IPS-NIHi7 (cell line): Measurements from ENCODE around the gene UBR3.

Experiments
- DNase-seq: peaks from one replicate; pipeline ENCODE4 v3.0.0; 2012; ENCODE audit warnings: mixed read lengths; ENCODE audit errors: extremely low spot score

Gene UBR3

DNA sequence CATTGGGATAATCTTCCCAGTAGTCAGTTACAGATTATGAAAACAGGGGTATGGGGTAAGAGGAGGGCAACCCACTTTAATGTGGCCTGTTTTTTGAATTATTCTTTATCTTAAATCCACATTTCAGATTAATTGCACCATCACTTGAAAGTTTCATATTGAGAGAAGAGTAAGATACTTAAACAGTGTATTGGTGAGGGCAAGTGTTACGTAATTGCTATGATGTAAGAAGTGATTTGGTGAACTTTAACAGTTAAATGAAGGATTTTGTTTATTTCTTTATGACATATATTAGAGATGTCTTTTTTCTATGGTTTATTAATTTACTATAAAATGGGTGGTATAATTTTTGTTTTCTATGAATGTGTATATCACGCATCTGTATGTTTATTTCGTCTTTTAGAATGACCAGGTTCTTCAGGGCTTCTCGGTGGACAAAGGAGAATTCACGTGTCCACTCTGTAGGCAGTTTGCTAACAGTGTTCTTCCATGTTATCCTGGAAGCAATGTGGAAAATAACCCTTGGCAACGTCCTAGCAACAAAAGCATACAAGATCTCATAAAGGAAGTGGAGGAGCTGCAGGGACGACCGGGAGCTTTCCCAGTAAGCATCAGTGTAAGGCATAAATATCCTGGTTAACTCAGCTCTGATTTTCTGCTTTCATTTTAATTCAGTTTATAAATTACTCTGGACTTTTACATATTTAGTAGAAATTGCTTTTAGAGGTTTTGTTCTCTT lies 179.5 kb downstream of the UBR3 start:
- no peak for DNase-seq

DNA sequence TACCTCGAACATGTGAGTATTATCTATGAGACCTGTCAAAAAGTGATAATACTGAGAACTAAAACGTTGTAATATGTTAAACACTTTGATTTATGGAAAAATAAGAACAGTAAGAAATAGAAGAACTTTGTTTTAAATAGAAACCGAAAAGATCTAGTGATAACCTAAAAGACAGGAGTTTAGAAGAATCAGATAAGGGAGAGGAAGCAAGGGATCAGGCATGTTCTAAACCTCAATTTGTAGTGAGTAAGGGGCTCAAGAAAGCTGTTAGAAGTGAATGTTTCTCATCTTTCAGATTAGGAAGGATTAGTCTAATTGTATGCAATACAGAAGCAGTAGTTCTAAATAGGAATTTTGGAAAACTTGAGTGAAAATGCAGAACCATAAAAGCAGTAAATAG lies 182.0 kb downstream of the UBR3 start:
- DNase-seq: no peak

DNA sequence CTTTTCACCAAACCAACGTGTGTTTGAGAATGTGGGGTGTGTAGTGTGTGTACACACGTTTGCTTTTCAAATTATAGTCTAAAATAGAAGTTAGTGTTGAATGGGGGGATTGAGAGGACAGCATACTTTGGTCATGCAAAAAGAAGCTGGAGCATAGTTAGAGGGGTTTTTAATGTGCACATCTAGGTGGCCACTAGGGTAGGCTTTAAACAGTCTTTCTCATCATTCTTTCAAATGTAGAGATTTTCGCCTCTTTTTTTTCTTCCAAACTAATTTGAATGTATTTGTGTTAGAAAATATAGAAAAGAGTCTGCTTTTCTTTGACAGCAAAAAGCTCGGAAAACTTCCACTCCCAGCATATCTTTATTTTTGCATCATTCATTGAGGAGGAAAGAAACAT lies 185.5 kb downstream of the UBR3 start:
- DNase-seq: no peak

DNA sequence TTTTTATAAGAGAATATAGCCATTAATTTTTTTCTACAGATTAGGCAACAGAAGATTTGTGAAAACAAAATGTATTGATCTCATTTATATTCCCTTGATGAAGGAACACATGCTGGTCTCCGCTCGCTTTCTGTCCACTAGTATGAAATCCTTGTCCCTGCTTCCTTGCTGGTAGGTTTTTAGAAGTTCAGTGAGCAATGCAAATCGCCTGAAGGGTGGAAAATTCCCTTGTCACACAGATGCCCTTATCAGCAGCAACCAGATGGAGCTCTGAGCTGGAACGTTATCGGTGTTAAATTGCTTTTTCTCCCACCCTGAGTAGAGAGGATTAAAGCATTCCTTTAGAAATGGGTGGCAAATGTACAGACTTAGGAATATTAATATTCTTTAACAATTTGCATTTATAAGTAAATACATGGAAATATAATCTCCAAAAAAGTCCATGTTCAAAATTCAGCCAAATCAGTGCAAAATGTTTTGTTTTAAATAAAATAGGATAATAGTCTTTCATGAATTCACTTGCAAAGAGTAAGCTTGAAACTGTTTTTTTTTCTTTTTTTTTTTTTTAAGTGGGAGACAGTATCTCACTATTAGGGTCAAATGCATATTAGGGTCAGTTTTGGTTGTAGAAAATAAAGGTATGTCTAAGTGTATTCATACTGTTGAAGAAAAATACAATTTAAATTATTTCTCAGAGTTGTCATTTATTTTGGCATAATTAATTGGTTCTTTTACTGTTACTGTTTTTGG lies 186.7 kb downstream of the UBR3 start:
- DNase-seq: peak; percentile 36

DNA sequence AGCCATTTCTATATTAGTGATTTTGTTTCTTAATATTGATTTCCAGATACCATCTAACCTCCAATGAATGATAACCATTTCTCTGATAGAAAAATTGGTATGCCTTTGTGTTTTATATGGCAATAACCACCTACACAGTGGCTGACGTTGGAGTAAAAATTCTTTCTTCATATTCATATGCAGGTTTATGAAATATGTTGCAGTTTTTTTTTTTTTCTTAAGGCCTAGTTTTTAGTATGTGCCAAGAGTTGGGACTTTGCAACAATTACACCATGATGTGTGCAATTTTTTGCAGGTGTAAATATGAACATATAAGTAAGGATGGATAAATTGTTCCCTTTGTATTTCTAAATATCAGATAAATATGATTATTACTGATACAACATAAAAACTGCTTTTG lies 187.5 kb downstream of the UBR3 start:
- DNase-seq: no peak

DNA sequence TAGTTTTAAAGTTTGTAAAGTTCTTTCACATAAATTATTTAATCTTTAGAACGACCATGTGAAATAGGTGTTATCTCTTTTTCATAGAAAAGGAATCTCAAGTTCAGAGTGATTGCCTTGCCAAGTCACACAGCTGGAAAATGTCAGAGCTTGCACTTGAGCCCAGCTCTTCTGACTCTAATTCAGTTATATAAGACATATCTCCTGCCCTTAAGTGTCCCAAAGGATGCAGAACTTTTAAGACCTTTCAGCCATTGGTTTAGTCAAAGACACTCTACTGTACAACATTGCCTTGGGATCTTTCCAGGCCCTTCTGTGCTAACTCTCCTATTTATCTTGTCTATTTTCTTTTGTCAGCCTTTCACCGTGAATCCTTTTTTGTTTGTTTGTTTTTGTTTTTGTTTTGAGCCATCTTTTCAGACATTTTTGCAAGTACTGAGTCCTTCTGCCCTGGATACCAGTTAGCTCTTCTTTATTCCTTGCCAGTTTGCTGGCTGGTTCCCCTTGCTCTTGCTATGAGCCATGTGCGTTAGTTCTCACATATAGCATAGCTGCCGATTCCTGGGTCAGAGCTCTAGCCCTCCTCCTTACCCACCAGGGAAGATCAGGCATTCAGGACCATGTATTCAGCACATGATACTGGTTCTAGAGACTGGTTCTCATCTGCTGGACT lies 190.7 kb downstream of the UBR3 start:
- DNase-seq: no peak

DNA sequence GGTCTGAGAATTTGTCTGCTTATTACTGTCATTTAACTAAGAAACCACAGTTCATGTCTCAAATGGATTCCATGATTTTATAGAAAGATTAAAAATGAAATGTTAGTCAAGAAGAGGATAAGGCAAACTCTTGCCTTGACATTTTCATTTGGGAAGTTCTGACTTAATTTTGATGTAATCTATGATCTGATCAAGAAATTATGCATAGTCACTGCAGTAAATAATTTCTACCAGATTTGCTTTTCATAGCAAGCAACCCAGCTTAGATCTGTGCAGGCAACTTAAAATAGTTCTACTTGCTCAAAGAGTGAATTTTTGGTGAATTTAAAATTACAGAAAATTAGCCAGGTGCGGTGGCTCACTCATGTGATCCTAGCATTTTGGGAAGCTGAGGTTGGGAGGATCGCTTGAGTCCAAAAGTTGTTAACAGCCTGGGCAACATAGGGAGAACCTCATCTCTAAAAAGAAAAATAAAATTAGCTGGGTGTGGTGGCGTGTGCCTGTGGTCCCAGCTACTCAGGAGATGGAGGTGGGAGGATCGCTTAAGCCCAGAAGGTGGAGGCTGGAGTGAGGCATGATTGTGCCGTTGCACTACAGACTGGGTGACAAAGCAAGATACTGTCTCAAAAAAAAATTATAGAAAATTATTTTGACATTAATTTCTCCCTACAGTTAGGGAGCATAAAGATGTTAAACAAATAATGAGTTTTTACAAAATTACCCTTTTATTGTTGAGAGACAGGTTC lies 192.0 kb downstream of the UBR3 start:
- no peak for DNase-seq

DNA sequence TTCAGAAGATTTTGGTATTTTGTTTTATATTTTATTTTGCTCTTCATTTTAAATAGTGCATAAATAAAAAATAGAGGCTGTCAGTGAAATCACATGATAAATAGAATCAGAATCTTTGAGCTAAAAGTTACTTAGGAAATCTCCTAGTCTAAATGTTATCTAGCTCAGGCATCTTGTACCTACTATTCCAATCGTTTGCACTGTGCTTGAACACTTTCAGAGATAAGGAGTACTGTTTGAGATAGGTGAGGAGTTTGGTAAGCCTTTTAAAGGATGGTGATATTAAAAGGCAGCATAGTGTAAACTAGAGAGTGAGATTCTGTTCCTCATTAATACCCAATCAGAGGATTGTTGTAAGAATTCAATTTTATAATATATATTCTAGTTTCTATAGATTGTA lies 193.5 kb downstream of the UBR3 start:
- no peak for DNase-seq

DNA sequence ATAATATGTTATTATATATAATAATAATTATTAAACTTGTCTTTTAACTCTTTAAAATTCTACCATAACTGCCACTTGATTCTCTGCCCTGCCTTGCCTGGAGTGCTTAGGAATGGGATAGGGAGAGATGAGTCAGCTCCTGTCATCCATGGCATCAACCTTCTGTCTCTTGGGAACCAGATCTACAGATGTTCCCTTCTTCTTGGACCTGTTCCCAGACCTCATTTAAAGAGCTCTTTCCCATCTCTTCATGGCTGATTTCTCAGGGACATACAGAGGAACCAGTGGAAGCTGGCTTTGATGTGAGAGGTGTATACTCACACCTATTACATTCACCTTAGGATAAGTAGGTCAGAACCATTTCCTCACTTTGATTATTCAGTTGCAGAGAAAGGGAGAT lies 195.4 kb downstream of the UBR3 start:
- no peak for DNase-seq

DNA sequence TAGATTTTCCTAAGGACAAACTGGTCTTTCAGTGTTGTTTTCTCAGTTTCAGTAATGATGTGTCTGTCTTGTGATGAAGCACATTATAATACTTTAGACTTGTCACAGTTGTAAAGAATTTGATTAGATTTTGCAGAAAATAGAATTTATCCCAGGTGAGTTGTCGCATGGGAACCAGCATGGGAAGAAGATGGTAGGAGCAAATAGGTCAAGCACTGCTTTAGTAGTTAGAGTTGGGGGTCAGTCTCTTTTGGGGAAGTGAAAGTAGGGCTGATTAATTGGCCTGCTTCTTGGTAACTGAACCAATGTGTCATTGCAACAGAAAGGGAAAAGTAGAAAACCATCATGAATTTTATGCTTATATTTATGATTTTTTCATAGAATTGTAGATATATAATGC lies 197.5 kb downstream of the UBR3 start:
- no peak for DNase-seq

DNA sequence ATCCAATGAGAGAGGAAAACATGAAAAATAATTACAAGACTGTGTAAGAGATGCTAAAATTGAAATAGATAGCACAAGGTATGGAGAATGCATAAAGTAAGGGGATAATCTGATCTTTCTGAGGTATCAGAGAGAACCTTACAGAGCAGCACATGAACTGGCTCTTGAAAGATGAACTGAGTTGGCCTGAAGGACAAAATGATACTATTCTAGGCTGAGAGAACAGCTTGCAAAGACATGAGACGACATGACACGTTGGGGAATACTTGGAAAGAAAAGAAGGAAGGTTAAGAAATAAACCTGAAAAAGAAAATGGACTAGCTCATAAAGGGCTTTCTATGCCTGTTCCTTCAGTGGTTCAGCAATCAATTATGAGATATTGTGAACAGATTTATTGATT lies 198.0 kb downstream of the UBR3 start:
- no peak for DNase-seq

DNA sequence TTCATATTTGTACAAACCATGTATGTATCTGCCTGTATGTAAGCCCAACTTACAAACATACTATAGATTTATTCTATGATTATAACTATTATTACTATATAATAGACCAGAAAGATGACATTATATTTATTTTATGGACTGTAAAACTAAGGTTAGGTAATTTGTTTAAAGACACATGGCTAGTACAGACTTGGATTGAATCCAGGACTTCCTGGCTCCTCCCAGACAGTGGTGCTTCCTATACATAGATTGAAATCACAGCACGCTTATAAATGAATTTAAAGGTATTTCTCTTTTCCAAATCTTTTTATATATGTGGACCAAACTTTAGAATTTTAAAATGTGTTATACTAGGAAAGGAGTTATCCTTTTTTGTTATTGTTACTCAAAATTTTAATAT lies 199.1 kb downstream of the UBR3 start:
- DNase-seq: no peak

DNA sequence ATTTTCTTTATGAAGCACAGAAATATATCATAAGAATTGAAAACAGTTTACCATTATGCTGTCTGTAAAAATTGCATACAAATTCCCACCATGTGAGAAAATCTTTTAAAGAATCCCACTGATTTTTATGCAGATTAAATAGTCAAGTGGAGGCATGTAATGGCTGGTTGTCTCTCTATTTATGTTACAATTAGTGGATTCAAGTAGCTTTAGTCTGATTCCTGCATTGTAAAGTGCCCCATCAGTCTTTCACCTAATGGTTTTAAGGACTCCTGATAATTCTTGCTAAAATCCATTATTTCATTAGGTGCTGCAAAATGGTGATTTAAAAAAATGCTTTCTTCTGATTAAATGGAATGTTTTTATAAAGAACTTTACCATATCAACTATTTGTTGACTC lies 202.3 kb downstream of the UBR3 start:
- DNase-seq: no peak

DNA sequence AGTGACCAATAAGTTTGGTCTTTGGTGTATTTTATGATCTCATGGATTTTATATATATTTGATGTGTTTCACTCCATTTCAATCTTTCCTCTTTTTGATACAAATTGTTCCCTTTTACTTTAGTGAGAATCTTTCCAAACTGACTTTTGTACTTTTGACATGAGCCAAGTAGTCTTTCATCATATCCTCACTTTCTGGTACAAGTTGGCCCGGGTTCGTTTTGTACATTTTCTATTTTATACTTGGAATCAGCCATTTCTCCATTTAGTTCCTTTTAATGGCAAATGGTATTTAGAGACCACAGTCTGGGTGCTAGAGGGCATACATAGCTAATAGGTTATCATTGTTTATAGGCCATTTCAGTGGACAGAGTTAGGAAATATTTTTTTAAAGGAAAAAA lies 202.8 kb downstream of the UBR3 start:
- DNase-seq: no peak

DNA sequence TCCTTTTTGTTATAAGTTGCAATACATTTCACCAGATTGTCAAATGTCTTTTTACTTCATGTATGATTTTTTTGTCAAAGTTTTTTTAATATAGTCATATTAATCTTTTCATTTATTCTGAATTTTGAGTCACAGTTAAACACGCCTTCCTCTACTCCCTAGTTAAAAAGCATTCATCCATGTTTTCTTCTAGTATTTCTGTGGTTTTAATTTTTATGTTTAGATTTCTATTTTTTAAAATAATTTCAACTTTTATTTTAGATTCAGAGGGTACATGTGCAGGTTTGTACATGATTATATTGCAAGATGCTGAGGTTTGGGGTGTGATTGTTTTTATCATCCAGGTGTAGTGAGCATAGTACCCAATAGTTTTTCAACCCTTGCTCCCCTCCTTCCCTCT lies 204.0 kb downstream of the UBR3 start:
- DNase-seq: no peak

DNA sequence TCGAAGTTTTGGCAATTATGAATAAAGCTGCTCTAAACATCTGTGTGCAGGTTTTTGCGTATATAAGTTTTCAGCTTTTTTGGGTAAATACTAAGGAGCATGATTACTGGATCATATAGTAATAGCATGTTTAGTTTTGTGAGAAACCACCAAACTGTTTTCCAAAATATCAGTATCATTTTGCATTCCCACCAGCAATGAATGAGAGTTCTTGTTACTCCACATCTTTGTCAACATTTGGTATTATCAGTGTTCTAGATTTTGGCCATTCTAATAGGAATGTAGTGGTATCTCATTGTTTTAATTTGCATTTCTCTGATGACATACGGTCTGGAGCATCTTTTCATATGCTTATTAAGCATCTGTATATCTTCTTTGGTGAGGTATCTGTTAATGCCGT lies 207.3 kb downstream of the UBR3 start:
- no peak for DNase-seq

DNA sequence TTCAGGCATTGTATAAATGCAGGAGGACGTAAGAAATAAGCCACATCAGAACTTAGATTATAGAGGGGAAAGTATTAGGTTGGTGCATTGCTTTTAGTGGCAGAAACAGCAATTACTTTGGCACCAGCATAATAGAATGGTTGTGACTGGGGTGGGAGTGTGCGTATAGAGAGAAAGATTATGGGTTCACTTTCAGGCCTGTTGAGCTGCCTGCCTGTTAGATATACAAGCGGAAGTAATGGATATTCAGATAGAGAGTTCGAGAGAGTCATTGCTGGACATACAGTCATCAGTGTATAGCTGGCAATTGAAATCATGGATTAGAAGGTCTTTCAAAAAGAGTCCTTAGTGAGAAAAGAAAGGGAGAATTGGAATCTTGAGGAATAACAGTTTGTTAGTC lies 211.5 kb downstream of the UBR3 start:
- DNase-seq: no peak

DNA sequence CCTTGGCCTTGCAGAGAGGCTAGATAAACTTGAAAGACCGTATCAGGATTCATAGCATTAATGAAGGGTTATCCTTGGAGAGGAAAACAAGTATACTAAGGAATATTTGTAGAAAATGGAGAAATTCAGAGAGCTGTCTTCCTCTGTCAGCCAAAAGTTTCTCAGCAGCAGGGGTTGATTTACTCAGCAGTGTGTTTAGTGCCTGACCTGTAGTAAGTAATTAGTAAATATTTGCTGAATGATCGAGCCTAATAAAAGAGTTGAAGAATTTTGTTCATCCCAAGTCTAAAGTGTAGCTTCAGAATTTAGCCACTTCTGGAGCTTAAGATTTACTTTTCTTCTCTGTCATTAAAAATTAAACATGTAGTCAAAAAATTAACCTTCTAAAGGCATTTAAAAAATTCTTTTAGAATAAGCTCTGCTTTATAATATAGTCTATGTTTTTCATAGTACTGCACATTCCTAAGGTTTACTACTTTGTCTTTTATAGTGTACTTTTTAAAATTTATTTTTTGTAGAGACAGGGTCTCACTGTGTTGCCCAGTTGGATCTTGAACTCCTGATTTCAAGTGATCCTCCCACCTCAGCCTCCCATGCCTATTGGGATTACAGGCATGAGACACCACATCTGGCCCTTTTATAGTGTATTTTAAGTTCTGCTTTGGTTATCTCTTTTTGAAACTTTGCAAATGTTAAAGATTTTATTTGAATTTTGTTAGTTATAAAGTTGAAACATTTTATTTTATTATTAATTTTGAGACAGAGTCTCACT lies 212.3 kb downstream of the UBR3 start:
- no peak for DNase-seq

DNA sequence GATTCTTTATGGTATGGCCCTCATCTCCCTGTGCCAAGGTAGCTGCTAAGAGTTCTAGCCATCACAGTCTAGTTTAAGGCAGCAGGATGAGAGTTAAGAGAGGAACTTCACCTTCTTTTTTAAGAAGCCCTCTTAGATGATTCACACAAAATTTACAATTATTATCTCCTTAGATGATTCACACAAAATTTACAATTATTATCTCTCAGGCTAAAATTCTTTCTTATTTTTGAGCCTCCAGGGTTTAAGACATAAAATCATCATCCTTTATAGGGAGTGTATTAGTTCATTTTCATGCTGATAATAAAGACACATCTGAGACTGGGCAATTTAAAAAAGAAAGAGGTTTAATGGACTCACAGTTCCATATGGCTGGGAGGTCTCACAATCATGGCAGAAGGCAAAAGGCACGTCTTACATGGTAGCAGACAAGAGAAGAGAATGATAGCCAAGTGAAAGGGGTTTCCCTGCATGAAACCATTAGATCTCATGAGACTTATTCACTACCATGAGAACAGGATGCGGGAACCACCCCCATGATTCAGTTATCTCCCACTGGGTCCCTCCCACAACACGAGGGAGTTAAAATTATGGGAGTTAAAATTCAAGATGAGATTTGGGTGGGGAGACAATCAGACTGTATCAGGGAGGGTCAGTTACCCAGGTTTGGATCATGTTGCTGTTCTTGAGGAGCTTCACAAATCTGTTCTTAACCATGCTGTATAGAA lies 217.7 kb downstream of the UBR3 start:
- DNase-seq: no peak

DNA sequence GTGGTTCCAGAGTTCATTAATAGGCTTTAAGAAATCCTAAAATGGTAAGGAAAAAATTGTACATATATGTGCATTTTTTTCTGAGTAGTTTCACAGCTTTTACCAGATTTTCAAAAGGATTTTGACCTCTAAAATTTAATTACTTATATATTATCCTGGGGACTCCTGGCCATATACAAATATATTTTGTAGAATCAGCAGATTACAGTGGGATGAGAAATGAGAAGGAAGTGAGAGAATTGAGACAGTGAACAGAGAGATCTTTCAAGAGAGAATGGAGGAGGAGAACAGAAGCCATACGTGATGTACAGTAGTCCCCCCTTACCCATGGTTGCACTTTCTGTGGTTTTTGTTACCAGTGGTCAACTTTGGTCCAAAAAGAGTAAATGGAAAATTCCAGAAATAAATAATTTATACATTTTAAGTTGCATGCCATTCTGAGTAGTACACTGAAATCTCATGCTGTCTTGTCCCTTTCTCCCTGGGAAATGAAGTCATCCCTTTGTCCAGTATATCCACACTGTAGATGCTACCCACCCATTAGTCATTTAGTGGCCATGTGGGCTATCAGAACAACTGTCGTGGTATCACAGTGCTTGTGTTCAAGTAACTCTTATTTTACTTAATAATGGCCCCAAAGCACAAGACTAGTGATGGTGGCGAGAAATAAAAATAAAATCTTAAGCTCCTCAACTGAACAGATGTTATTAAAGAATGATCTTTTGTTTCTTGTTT lies 220.2 kb downstream of the UBR3 start:
- DNase-seq: no peak
